H1 (cell line): Measurements from ENCODE around the gene CYP4B1.

Experiments
- CHD2 ChIP-seq: IDR thresholded peaks from 2 replicates; pipeline ENCODE4 v1.6.1; 2012; ENCODE audit warnings: low read length, improper control_type of control experiment
- CTCF ChIP-seq, 3 experiments: IDR thresholded peaks; 1 replicate in 2 of 3; 2 replicates in 1 of 3; pipeline versions ENCODE4 v1.5.1 to v1.6.1; 2011; ENCODE audit warnings: low read length in 3 of 3, mild to moderate bottlenecking in 3 of 3, inconsistent platforms in 2 of 3, low read depth in 1 of 3, moderate library complexity in 1 of 3; ENCODE audit not compliant: insufficient read depth in 1 of 3; ENCODE audit errors: control extremely low read depth in 1 of 3
- EP300 ChIP-seq, 2 experiments: IDR thresholded peaks; 1 replicate in 1 of 2; 2 replicates in 1 of 2; pipeline ENCODE4 v1.6.1; 2011 to 2012; ENCODE audit warnings: low read depth in 2 of 2, low read length in 2 of 2, mild to moderate bottlenecking in 2 of 2, borderline replicate concordance in 1 of 2, inconsistent platforms in 1 of 2, moderate library complexity in 1 of 2
- MAFK ChIP-seq: IDR thresholded peaks from 2 replicates; pipeline ENCODE4 v1.6.1; 2012; ENCODE audit warnings: low read depth, mild to moderate bottlenecking, improper control_type of control experiment, low read length
- POLR2A ChIP-seq, 2 experiments: IDR thresholded peaks; 1 replicate in 1 of 2; 2 replicates in 1 of 2; pipeline ENCODE4 v1.6.1; 2011; ENCODE audit warnings: low read depth in 2 of 2, low read length in 2 of 2, mild to moderate bottlenecking in 2 of 2; ENCODE audit errors: control extremely low read depth in 1 of 2
- POLR2AphosphoS5 ChIP-seq: IDR thresholded peaks from 2 replicates; pipeline ENCODE4 v1.6.1; 2011; ENCODE audit warnings: low read depth, low read length
- RXRA ChIP-seq: IDR thresholded peaks from 2 replicates; pipeline ENCODE4 v1.6.1; 2011; ENCODE audit warnings: low read depth, mild to moderate bottlenecking, low read length, moderate library complexity; ENCODE audit not compliant: insufficient read depth
- SIN3A ChIP-seq, 2 experiments: IDR thresholded peaks in 1 of 2; conservative IDR thresholded peaks in 1 of 2; 2 replicates each; pipeline ENCODE4 v1.6.1; 2011 to 2012; ENCODE audit warnings: low read length in 2 of 2, improper control_type of control experiment in 1 of 2, low read depth in 1 of 2, mild to moderate bottlenecking in 1 of 2
- SP1 ChIP-seq: IDR thresholded peaks from 2 replicates; pipeline ENCODE4 v1.6.1; 2011; ENCODE audit warnings: low read depth, low read length
- SP4 ChIP-seq: IDR thresholded peaks from 2 replicates; pipeline ENCODE4 v1.6.1; 2012; ENCODE audit warnings: low read length, inconsistent platforms
- TAF1 ChIP-seq: IDR thresholded peaks from 2 replicates; pipeline ENCODE4 v1.6.1; 2011; ENCODE audit warnings: mild to moderate bottlenecking, low read depth, low read length
- ZNF274 ChIP-seq: IDR thresholded peaks from 2 replicates; pipeline ENCODE4 v1.7.0; 2012; ENCODE audit warnings: low read length, borderline replicate concordance; ENCODE audit errors: extremely low read depth

DNA sequence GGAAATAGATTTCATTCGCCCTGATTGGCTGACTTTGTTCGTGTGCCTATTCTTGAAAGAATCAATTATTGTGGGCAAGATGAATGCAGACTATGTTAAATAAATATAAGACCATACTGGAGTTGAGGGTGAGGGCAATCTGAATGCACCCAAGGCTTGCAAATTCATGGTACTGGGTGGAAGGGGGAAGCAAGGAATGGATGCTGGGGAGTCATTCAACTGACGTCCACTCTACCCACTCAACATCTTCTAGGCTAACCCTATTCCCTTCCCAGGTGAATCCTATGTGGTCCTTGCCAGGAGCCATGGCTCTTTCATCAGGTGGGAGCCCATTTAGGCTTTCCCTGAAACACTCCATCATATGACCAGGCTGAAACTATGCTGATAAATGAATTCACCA is 5.7 kb upstream of the CYP4B1 start:
- no peak for TF ChIP-seq CTCF (IDR thresholded peaks at IDR 0.05; ENCODE audit: control extremely low read depth in 1 of 3, insufficient read depth in 1 of 3, low read depth in 1 of 3, low read length in 3 of 3)
- no peak for TF ChIP-seq POLR2AphosphoS5
- no peak for TF ChIP-seq RXRA
- TF ChIP-seq TAF1: no peak
- TF ChIP-seq MAFK: no peak
- no peak for TF ChIP-seq CHD2
- no peak for TF ChIP-seq ZNF274
- TF ChIP-seq SP1: no peak
- TF ChIP-seq SIN3A (conservative IDR thresholded peaks at IDR 0.05 in 1 of 2, IDR thresholded peaks at IDR 0.05 in 1 of 2; ENCODE audit: low read depth in 1 of 2, low read length in 2 of 2): no peak
- no peak for TF ChIP-seq SP4
- no peak for TF ChIP-seq POLR2A (IDR thresholded peaks at IDR 0.05; ENCODE audit: control extremely low read depth in 1 of 2, low read depth in 2 of 2, low read length in 2 of 2)
- TF ChIP-seq EP300 (IDR thresholded peaks at IDR 0.05; ENCODE audit: borderline replicate concordance in 1 of 2, low read depth in 2 of 2, low read length in 2 of 2): no peak
